ENCODE measurements around the gene GPR45.

DNA sequence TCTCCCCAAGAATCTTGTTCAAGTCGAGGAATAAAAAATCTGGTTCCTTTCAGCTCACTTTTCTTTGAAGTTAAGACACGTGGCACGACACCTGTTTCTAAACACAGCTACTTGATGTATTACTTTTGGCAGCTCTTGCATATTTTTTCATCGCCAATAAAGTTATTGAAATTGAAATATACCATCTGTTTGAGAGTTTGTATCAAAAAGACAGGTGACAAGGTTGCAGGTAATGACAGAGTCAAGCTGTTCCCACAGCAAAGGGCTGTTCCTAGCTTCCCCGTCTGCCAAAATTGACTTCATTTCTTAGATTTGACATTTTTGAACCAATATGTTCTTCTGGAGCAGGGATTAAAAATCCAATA lies 5.5 kb upstream of the GPR45 start:
- TF ChIP-seq, protein P1, sequence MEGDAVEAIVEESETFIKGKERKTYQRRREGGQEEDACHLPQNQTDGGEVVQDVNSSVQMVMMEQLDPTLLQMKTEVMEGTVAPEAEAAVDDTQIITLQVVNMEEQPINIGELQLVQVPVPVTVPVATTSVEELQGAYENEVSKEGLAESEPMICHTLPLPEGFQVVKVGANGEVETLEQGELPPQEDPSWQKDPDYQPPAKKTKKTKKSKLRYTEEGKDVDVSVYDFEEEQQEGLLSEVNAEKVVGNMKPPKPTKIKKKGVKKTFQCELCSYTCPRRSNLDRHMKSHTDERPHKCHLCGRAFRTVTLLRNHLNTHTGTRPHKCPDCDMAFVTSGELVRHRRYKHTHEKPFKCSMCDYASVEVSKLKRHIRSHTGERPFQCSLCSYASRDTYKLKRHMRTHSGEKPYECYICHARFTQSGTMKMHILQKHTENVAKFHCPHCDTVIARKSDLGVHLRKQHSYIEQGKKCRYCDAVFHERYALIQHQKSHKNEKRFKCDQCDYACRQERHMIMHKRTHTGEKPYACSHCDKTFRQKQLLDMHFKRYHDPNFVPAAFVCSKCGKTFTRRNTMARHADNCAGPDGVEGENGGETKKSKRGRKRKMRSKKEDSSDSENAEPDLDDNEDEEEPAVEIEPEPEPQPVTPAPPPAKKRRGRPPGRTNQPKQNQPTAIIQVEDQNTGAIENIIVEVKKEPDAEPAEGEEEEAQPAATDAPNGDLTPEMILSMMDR (IDR thresholded peaks at IDR 0.05; ENCODE audit: low read length) = no peak
- TF ChIP-seq EZH2phosphoT487 (IDR thresholded peaks at IDR 0.05; ENCODE audit: low read length) = no peak
